ENCODE measurements around the gene CHST8. TPM values are rescaled to one million over a fixed set of nuclear protein-coding genes. Genes with fewer than 3 reads are reported as not detected.

CHST8 gene
- total and polyA plus RNA-seq, 2 of the 13 experiments (the other 11 are each of a cell fraction or from before 2014, with no cell fraction given) = not detected

DNA sequence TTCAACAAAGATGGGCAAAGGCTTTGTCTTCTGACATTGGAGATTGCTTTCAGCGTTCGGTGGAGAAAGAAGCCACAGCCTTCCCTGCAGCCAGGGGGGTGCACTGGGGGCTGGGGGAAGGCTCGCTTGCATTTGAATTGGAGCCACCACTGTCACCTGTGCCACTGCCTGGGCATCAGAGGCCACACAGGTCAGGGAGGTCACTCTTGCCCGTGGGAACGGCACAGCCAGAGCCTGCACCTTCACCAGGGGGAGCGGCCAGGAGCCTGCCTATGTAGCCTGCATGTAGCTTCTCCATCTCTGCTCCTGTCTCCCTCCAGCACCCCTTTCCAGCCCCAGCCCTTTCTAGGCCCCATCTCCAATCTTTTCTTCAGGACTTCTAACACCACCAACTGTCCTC is 131.2 kb downstream of the CHST8 start:
- BruUV-seq (replicated peaks) = no TSS peak
- peaks cover 2 to 40% of the 10 kb centered on the region in 2 experiments; a peak in 4 of 5 replicates for H3K27me3 ChIP-seq (ENCODE audit: control insufficient read depth in 1 of 2, insufficient read depth in 2 of 2, low read length in 2 of 2)

More for the DNA sequence above, 131.2 kb downstream of the CHST8 start:
- FAIRE-seq = no peak
- no peaks in the 10 kb centered on the region for H4K20me1 ChIP-seq (ENCODE audit: insufficient read depth, low read length)
- no peak for TF ChIP-seq TCF7L2 (IDR thresholded peaks at IDR 0.05; ENCODE audit: low read depth, low read length)
- no peak for TF ChIP-seq PPARG (CRISPR knock-in tag; conservative IDR thresholded peaks at IDR 0.05)
- TF ChIP-seq, protein P1, sequence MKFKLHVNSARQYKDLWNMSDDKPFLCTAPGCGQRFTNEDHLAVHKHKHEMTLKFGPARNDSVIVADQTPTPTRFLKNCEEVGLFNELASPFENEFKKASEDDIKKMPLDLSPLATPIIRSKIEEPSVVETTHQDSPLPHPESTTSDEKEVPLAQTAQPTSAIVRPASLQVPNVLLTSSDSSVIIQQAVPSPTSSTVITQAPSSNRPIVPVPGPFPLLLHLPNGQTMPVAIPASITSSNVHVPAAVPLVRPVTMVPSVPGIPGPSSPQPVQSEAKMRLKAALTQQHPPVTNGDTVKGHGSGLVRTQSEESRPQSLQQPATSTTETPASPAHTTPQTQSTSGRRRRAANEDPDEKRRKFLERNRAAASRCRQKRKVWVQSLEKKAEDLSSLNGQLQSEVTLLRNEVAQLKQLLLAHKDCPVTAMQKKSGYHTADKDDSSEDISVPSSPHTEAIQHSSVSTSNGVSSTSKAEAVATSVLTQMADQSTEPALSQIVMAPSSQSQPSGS (CRISPR knock-in tag; IDR thresholded peaks at IDR 0.05) = no peak
- no peak for TF ChIP-seq ELF3 (CRISPR knock-in tag; IDR thresholded peaks at IDR 0.05)
- no peak for TF ChIP-seq KAT2B (IDR thresholded peaks at IDR 0.05; ENCODE audit: borderline replicate concordance, low read depth, low read length)
- TF ChIP-seq, protein P2, sequence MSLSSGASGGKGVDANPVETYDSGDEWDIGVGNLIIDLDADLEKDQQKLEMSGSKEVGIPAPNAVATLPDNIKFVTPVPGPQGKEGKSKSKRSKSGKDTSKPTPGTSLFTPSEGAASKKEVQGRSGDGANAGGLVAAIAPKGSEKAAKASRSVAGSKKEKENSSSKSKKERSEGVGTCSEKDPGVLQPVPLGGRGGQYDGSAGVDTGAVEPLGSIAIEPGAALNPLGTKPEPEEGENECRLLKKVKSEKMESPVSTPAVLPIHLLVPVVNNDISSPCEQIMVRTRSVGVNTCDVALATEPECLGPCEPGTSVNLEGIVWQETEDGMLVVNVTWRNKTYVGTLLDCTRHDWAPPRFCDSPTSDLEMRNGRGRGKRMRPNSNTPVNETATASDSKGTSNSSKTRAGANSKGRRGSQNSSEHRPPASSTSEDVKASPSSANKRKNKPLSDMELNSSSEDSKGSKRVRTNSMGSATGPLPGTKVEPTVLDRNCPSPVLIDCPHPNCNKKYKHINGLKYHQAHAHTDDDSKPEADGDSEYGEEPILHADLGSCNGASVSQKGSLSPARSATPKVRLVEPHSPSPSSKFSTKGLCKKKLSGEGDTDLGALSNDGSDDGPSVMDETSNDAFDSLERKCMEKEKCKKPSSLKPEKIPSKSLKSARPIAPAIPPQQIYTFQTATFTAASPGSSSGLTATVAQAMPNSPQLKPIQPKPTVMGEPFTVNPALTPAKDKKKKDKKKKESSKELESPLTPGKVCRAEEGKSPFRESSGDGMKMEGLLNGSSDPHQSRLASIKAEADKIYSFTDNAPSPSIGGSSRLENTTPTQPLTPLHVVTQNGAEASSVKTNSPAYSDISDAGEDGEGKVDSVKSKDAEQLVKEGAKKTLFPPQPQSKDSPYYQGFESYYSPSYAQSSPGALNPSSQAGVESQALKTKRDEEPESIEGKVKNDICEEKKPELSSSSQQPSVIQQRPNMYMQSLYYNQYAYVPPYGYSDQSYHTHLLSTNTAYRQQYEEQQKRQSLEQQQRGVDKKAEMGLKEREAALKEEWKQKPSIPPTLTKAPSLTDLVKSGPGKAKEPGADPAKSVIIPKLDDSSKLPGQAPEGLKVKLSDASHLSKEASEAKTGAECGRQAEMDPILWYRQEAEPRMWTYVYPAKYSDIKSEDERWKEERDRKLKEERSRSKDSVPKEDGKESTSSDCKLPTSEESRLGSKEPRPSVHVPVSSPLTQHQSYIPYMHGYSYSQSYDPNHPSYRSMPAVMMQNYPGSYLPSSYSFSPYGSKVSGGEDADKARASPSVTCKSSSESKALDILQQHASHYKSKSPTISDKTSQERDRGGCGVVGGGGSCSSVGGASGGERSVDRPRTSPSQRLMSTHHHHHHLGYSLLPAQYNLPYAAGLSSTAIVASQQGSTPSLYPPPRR (CRISPR knock-in tag; IDR thresholded peaks at IDR 0.05; ENCODE audit: borderline replicate concordance) = no peak
- TF ChIP-seq ZNF354B (CRISPR knock-in tag; IDR thresholded peaks at IDR 0.05) = no peak
- no peak for TF ChIP-seq ZNF20 (CRISPR knock-in tag; IDR thresholded peaks at IDR 0.05)
- TF ChIP-seq CHD2 (IDR thresholded peaks at IDR 0.05; ENCODE audit: low read depth, low read length) = no peak
- TF ChIP-seq TBX2 (CRISPR knock-in tag; IDR thresholded peaks at IDR 0.05; ENCODE audit: borderline replicate concordance) = no peak
- TF ChIP-seq, protein P3, sequence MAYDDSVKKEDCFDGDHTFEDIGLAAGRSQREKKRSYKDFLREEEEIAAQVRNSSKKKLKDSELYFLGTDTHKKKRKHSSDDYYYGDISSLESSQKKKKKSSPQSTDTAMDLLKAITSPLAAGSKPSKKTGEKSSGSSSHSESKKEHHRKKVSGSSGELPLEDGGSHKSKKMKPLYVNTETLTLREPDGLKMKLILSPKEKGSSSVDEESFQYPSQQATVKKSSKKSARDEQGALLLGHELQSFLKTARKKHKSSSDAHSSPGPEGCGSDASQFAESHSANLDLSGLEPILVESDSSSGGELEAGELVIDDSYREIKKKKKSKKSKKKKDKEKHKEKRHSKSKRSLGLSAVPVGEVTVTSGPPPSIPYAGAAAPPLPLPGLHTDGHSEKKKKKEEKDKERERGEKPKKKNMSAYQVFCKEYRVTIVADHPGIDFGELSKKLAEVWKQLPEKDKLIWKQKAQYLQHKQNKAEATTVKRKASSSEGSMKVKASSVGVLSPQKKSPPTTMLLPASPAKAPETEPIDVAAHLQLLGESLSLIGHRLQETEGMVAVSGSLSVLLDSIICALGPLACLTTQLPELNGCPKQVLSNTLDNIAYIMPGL (CRISPR knock-in tag; IDR thresholded peaks at IDR 0.05; ENCODE audit: borderline replicate concordance in 1 of 2, low read depth in 1 of 2) = no peak
- TF ChIP-seq SALL1 (CRISPR knock-in tag; IDR thresholded peaks at IDR 0.05) = no peak
- no peak overlapping the region for H3K9ac ChIP-seq (ENCODE audit: insufficient read depth, low read depth, low read length)
- ATAC-seq = no peak
- WGBS (ENCODE audit: low lambda C conversion rate) = 55% methylated on average over 3 of the region's 6 CpGs
- POLR2A ChIA-PET = no interaction called here
- no peaks in the 10 kb centered on the region for H3K79me2 ChIP-seq (ENCODE audit: insufficient read depth, low read length)
- no peaks in the 10 kb centered on the region for H3K9me3 ChIP-seq (ENCODE audit: low read length)
- H3K36me3 ChIP-seq (replicated peaks in 1 of 2; ENCODE audit: control insufficient read depth in 1 of 2, insufficient read depth in 2 of 2, low read length in 2 of 2) = no peaks in the 10 kb centered on the region
- intact Hi-C loops (cut with micrococcal nuclease; ENCODE audit: unreplicated experiment) = no loop called here
- H2AFZ ChIP-seq (ENCODE audit: low read length) = no peak overlapping the region
- CTCF ChIA-PET (ENCODE audit: low intra/inter-chr PET ratio, low total read pairs) = no interaction called here
- no peak for DNase-seq (ENCODE audit: low spot score)
- no peak overlapping the region for H3K4me2 ChIP-seq (ENCODE audit: low read depth, low read length)
- no peaks in the 10 kb centered on the region for H3K4me1 ChIP-seq (ENCODE audit: insufficient read depth, low read length)
- in situ Hi-C loops (cut with HindIII; ENCODE audit: extremely low pct_ligation_motif_present, low pct_unique_long_range_greater_than_20kb) = no loop called here
- no peak overlapping the region for H3K4me3 ChIP-seq (replicated peaks in 1 of 3; ENCODE audit: insufficient read depth in 1 of 3, low read depth in 2 of 3, low read length in 3 of 3)
- H3K27ac ChIP-seq (ENCODE audit: extremely low read length, insufficient read depth, low read length) = no peak overlapping the region

Data from HepG2 (cell line).